SKM-1 treated with dmso at 0.1 percent for 144 hours (cell line): ENCODE results near the gene GABRG3.
"Not testable (repeated sequence)": the region's sequence is repeated elsewhere in the genome, so short reads cannot be mapped to it uniquely, and the experiment has no call there.

Source experiments
- DNase-seq: peaks from one replicate; lab custom pipeline; 2025; ENCODE audit not compliant: unreplicated experiment; lab: John Stamatoyannopoulos, UW

The GABRG3 gene

GRCh38 chr15:27172821-27173220 lies 201.8 kb downstream of the GABRG3 start:
- no peak for DNase-seq

- no peak for DNase-seq
These were observed 204.6 kb downstream of the GABRG3 start for GRCh38 chr15:27175472-27176153.

- DNase-seq = no peak
These were observed 205.9 kb downstream of the GABRG3 start for GRCh38 chr15:27176785-27177406.

GRCh38 chr15:27179789-27180188 lies 208.8 kb downstream of the GABRG3 start:
- DNase-seq = no peak

- no peak for DNase-seq
These were observed 211.7 kb downstream of the GABRG3 start for GRCh38 chr15:27182561-27183110.

- no peak for DNase-seq
These were observed 212.2 kb downstream of the GABRG3 start for GRCh38 chr15:27183201-27183600.

- not testable (repeated sequence) for DNase-seq
These were observed 220.5 kb downstream of the GABRG3 start for GRCh38 chr15:27191515-27191914.

GRCh38 chr15:27196691-27197090 lies 225.7 kb downstream of the GABRG3 start:
- DNase-seq = no peak

GRCh38 chr15:27201425-27201824 lies 230.4 kb downstream of the GABRG3 start:
- DNase-seq = no peak

- DNase-seq = no peak
These were observed 239.2 kb downstream of the GABRG3 start for GRCh38 chr15:27210176-27210575.

- DNase-seq = no peak
These were observed 243.1 kb downstream of the GABRG3 start for GRCh38 chr15:27214032-27214431.

- DNase-seq = no peak
These were observed 244.0 kb downstream of the GABRG3 start for GRCh38 chr15:27214961-27215360.

GRCh38 chr15:27218426-27218825 lies 247.4 kb downstream of the GABRG3 start:
- DNase-seq = no peak

- no peak for DNase-seq
These were observed 248.7 kb downstream of the GABRG3 start for GRCh38 chr15:27219636-27220035.

GRCh38 chr15:27220199-27220598 lies 249.2 kb downstream of the GABRG3 start:
- no peak for DNase-seq

GRCh38 chr15:27222479-27222878 lies 251.5 kb downstream of the GABRG3 start:
- no peak for DNase-seq

GRCh38 chr15:27223179-27223578 lies 252.2 kb downstream of the GABRG3 start:
- no peak for DNase-seq

GRCh38 chr15:27231811-27232210 lies 260.8 kb downstream of the GABRG3 start:
- no peak for DNase-seq

- no peak for DNase-seq
These were observed 261.9 kb downstream of the GABRG3 start for GRCh38 chr15:27232876-27233275.

GRCh38 chr15:27234593-27234992 lies 263.6 kb downstream of the GABRG3 start:
- no peak for DNase-seq

- no peak for DNase-seq
These were observed 264.2 kb downstream of the GABRG3 start for GRCh38 chr15:27235161-27235560.

- no peak for DNase-seq
These were observed 264.7 kb downstream of the GABRG3 start for GRCh38 chr15:27235681-27236080.
